CD4-positive, alpha-beta T cell treated with Interleukin-4 for 4 hours (primary cell): ENCODE results near the gene MRPS18A.
"Not testable (repeated sequence)": the region's sequence is repeated elsewhere in the genome, so short reads cannot be mapped to it uniquely, and the experiment has no call there.

Experiments used
- DNase-seq: peaks from one replicate; pipeline ENCODE4 v3.0.0-alpha.2; 2020

Gene MRPS18A

DNA sequence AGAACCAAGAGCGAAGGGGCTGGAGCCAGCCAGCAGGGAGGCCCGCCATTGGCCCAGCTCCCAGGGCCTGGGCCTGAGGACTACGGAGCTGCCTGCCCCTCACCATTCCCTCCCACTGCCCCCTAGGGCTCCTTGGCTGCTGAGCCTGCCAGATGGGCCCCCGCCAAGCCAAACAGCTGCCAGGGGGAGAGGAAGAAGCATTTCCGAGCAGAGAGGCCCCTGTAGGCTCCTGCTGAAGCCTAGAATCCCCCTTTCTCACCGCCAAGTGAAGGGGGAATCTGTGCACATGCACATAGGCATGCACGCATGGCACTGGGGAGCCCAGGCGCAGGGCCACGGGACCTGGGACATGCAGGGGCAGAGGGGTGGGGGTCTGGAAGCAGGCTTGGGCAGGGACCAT is 28.5 kb upstream of the MRPS18A start:
- no peak for DNase-seq

DNA sequence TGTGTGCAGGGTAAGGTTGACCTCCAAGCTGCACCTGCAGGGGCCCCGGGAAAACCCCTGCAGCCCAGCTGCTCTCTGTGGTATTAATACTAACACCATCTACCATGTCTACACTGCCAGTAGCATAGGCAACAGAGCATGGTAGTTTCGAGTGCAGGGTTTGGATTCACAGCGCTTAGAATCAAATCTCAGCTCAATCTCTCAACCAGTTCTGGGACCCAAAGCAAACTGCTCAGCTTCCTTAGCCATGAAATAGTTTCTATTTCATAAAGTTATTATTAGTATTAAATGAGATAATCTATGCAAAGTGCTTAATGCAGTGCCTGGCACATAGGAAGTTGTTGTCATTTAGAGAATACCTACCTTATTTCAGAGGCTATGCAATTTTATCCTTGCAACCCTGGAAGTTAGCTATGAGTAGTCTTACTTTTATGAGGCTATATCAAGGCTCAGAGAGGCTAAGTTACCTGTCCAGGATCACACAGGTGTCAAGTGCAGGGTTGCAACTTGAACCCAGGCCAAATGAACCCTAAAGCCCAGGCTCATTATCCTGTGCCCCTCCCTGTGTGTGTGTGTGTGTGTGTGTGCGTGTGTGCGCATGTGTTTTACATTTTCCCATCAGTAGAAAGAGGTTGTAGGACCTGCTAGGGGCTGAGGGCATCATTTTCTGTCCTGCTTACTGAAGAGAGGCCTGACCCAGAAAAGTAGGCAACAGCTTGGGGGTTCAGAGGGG is 27.6 kb upstream of the MRPS18A start:
- DNase-seq: no peak

DNA sequence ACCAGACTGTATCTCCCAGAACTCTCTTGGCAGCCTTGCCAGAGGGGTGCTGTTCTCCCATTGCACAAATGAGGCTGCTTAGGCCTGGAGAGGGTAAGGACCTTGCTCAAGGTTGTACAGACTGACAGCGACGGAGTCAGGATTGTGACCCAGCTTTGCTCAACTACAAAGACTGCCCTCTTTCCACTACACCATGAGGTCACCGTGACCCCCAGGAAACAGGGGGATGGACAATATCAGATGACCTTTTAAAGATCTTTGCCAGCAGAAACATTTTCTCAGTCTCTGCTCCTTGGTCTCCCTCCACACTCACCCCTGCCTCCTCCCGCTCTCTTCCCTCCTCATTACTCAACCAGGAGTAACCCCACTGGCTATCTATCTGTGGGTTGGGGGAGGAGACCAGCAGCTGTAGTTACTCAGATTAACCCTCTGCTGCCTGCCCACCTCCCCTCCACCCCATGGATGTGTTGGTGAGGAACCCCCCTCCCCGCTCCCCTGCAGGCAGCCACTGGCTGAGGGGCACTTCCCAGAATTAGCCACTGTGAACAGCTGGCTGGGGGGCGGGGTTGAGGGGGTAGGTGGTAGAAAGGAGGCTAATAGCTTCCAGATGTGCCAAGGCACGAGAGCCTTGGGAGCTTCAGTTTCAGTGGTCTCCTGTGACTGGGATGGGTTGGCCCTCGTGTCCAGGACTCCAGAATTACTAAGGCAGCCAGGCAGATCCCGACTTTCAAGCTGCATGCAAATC is 26.9 kb upstream of the MRPS18A start:
- DNase-seq: no peak

DNA sequence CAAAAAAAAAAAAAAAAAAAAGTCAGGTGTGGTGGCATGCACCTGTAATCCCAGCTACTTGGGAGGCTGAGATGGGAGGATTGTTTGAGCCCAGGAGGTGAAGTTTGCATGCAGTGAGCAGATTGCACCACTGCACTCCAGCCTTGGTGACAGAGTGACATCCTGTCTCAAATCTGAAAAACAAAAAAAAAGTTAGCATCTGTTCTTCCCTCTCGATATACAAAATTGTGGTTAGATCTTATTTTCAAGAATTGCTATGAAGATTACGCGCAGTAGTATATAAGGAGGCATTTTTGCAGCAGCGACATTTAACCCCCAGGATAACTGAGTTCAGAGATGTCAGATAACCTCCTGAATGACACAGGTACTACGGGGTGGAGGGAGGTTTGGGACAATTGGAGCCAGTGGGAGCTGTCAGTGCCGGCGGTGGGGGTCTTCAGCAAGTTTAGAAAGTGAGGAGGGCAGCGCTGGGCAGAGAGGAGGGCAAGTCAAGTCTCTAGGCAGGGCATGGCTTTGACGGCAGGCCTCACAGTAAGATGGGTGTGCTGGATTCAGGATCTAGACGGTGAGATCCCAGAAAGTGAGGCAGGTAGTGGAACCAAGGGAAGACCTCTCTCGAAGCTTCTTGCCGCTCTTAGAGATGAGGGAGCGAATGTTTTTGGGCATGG is 26.2 kb upstream of the MRPS18A start:
- DNase-seq: no peak

DNA sequence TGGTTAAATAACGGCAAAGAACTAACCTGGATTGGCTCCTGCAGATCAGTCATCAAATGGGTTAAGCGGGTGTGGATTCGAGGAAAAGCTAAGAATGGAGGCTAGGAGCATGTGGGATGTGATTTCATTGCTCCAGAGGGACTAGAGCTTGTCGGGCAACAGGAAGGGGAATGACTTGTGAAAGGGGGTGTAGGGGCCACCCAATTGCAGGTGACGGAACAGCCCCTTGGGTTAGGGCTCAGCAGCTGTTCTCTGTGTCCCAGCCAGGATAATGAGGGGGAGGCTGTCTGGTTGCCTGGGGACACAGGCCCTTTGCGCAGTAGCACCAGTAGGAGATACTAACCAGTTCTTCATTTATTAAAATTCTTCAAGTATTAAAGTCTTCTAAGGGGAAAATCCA is 25.0 kb upstream of the MRPS18A start:
- no peak for DNase-seq

DNA sequence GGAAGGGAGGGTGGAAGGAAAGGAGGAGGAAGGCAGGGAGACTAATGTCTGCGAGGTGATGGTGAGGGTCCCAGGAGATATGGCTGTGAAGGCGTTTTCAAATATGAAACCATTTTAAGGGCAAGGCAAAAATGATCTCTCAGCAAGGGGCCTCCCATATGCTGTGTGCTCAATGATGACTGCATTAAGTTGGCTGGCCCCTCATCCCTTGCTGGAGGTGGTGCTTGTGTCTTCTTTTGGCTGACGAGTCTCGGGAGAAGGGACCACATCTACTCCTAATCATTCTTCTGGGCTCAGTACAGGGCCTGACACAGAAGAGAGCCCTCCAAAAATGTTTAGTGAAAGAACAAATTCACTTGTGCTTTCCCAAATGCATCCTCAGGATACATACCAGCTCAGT is 23.0 kb upstream of the MRPS18A start:
- DNase-seq: no peak

DNA sequence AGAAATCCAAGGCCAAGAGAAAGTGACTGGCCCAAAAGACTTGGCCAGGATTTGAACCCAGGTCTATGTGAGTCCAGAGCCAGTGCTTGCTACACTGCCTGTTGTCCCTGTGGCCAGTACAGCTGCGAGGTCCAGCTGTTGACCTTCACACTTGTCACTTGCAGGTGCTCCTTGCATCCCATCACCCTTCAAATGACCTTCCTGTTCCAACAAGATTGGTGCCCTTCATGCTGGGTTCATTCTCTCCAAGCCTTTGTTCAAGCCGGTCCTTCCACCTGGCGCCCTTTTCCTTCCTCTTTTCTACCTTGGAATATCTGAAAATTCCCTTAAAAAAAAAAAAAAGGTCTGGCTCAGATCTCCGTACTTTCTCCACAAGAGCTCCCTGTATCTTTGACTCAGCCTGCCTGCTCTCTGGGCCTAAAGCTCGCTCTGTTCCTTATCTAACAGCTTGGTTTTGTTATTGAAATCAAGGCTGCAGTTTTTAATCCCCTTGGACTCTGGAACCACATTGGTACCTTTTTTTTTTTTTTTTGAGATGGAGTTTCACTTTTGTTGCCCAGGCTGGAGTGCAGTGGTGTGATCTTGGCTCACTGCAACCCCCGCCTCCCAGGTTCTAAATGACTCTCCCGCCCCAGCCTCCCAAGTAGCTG is 22.2 kb upstream of the MRPS18A start:
- no peak for DNase-seq

DNA sequence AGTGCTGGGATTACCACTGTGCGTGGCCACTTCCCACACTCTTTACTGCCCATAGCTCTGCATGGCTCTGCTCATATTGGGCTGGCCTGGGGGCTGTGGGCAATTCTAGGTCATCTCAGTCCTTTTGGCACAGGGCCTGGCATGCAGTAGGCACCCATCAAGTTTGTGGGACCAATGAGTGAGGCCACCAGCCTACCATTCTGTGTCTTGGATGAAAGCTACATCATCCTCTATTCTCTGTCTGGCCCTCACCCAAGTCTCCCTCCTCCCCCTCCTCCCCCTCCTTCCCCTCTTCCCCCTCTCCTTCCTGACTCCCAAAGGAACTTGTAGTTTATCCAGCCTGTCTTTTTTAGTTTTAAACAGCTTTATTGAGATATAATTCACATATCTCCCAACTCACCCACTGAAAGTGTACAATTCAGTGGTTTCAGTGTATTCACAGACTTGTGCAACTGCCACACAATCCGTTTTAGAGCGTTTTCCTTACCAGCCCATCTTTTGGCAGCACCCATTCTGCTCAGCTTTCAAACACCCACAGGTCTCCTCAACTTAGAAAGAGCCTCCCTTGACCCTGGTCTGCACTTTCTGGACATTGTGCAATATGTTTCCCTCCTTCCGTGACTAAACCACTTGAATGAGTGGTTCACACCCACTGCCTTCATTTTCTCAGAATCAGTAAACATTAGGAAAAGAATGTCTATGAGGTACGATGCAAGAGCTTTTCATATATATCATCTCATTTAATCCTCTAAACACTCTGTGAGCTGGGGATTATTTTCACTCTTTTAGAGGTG is 21.5 kb upstream of the MRPS18A start:
- DNase-seq: no peak

DNA sequence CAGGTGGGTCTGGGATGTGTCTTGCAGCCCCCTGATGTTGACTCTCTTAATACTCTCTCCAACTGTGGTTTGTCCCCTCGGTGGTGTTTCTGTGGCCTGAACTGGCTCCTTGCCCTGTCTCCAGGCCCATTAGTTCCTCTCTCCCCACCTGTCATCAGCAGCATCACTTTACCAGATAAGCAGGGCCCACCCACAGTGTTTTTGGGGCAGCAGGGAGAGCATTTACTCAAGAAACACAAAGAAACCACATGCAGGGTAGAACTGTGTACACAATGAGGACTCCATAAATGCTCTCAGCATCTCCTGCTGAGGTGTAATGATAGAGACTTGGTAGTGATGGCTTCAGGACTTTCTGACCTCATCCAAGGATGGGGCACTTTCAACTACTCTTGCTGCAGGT is 20.2 kb upstream of the MRPS18A start:
- DNase-seq: no peak

DNA sequence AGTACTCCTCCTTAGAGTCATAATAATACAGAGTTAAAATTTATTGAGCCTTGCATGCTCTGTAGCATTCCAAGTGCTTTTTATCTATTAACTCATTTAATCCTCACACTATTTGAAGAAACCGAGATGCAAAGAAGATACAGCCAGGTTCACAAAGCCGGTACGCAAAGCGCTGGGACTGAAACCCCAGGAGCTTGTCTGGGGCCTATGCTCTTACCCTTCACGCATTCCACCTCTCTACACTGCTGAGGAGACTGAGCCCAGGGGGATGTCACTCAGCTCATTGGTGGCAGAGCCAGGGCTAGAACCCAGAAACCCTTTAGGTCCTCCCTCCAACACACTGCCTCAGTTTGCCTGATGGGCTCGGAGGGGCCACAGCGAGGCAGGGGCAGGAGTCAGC is 19.7 kb upstream of the MRPS18A start:
- no peak for DNase-seq

DNA sequence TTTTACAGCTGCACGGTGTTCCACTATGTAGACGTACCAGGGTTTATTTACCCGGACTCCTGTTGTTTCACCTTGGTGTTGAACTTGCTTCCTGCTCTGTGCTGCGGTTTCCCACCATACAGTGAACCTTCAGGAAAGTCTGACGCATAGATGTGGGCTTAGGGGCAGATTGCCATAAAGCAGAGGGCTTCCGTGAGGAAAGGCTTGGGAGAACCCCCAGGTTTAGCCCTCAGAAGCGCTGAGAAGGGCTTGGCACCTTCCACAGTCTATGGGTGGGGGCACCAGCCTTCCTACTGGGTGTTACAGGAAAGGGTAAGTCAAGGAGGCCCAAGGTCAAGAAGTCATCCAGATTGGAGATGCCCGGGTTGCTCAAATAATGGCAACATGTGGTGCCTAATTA is 19.2 kb upstream of the MRPS18A start:
- no peak for DNase-seq

DNA sequence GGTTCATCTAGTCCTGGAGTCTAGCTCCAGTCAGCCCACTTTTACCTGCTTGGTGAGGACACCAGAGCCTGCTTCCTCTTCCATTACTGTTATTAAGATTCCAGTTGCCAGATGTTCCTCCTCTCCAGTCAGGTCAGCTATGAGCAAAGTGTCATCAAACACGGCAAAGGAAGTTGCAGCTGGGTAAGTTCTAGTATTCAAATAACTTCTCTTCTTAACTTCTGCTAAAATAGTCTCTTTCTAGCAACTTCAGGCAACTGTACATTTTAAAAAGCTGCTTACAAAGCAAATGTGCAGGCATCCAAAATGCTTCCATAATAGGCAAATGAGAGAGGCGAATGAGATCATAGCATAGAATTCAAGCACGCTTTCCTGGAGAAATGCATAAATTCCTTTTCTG is 18.4 kb upstream of the MRPS18A start:
- no peak for DNase-seq

DNA sequence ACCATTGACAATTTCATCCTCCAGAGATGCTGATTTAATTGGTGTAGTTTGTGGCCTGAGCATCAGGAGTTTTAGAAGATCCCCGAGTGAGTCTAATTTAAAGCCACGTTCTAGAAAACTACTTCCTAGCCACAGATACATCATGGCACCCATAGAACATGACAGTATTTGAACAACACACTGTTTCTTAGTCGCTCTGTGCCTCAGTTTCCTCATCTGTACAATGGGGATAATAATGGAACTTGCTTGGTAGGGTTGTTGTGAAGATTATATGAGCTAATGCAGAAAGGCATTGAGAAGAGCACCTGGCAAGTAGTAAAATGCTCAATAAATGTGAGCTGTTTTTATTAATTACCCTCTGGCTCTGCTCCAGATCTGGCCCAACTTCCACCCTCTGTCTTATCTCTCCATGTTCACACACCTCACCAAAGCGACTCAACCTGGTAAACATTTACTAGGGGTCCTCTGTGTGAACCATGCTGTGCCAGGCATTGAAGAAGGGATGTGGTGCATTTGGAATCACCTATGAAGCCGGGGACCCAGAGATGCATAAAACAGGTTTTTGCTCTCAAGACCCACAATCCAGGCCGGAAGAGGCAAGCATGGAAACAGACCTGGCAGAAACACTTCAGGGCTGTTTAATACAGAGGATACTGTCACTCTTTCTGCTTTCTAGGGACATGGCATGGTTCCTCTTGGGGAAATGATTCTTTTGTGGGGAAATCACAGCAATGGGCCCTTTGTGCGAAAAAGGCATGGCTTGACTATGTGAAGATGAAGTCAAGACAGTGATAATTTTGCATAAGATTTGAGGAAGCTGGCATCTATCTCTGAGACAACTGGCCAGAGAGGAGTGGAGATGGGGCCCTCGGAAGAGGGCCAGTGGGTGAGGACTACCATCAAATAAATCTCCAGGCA is 16.2 kb upstream of the MRPS18A start:
- no peak for DNase-seq

DNA sequence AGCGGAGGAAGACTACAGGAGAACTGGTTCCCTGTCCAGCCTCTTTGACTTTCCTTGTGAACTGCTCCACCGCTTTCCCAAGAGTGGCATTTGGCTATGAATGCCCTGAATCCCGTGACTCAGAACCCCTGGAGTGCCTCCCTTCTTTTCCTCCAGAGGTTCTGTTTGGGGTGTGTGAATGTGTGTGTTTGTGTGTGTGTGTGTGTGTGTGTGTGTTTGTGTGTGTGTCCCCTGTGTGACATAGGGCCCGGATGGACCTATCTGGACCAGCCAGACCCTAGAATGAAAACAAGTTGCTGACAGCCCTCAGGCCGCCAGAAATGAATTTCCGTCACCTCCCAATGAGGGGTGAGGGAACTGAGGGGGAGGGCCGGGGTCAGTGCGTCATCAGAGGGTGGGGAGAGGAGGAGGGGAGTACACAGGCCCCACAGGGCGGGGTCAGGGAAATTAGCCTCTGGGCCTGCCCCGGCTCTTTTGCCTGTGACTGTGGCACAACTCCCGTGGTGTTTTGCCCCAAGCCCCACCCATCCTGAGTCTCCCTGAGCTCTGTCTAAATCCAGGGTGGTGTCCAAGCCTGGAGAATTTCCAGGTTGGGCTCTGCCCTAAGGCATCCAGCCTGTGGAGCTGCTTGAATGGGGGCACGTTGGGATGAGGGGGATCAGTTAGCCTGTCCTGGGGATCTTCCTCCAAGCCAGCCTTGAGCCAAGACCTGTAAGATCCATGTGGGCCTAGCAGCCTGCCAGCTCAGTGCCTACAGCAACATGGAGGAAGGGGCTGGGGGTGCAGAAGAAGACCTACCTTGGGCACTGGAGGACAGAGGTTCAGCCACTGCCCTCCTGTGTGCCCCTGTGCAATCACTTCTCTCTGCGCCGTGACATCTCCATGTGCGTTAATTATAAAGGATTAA is 15.2 kb upstream of the MRPS18A start:
- DNase-seq: no peak

DNA sequence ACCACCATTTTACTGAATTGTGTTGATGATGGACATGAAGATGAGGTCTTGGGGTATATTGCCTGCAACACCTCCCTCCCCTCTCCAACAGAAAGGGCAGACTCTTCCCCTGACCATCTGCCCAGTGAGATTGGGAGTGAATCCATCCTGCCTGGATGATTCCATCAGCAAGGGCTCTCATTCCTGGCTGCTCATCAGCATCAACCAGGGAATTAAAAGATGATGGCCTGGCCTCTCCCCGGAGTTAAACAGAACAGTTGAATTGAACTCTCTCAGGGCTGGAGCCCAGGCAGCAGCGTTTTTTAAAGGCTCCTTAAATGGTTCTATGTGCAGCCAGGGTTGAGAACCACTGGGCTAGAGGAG is 14.6 kb upstream of the MRPS18A start:
- no peak for DNase-seq

DNA sequence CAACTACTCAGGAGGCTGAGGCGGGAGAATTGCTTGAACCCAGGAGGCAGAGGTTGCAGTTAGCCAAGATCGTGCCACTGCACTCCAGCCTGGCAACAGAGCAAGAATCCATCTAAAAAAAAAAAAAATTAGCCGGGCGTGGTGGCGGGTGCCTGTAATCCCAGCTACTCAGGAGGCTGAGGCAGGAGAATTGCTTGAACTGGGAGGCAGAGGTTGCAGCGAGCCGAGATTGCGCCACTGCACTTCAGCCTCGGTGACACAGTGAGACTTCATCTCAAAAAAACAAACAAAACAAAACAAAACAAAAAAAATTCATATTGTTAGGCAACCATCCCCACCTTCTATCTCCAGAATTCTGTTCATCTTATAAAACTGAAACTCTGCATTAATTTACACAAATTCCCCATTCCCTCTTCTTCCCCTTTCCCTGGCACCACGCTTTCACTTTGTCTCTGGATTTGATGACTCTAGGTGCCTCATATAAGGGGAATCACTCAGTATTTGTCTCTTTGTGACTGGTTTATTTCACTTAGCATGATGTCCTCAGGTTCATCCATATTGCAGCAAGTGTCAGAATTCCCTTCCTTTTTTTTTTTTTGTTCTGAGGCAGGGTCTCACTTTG is 13.5 kb upstream of the MRPS18A start:
- DNase-seq: not testable (repeated sequence)

DNA sequence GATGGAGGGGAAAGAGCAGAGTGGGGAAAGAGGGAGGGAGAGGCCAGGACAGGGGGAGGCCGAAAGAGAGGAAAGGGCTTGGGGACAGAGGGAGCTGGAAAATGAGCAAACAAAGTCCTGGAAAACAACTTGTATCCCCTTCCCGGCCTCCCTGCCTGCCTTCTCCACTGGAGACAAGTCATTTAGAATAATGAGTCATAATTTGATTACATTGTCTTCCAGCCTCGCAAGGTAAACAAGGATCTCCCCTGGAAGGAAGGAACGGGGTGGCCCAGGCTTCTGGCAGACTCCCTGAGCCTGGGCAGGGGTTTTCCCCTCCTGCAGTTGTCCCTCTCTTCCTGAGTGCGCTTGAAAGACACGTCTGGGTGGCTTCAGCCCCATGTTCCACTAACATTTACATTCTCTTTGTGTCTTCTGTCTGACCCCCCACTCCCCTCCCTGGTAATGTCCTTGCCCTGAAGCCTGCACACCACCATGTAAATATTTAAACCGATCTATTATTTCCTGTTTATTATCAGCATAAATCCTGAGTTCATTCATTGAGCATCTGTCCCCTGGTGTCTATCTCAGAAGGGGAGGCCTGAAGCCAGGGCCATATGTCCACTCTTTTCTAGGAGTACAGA is 12.1 kb upstream of the MRPS18A start:
- no peak for DNase-seq

DNA sequence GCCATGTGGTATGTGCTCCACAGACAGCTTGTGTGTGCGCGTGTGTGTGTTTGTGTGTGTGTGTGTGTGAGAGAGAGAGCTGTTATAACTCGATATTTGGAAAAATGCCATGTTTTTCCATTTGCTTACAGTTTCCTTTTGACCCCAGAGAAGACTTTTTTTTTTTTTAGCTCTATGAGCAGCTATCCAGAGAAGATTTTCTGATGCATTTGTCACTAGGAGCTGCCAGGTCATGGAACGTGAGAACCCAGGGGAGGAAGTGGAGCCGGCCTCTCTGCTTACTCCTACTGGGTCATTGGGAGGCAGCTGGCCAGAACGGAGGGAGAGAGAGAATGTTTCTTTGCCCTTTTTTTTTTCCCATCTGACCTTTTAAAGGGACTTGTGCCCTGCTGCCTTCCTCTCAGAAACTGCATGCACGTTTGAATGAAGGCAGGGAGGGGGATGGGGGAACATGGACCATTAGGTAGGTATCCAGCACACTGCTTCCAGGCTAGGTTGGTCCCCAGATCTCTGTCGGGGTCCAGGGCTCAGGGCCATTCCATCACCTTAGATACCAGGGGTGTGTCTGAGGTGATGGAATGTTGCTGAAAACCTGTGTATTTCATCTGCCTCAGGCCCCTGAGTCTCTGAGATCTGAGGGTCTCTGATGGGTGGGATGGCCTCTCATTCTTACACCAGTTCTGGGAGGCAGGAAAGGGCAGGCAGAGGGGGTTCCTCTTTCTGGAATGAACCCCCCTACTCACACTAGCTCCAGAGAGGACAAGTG is 11.2 kb upstream of the MRPS18A start:
- no peak for DNase-seq

DNA sequence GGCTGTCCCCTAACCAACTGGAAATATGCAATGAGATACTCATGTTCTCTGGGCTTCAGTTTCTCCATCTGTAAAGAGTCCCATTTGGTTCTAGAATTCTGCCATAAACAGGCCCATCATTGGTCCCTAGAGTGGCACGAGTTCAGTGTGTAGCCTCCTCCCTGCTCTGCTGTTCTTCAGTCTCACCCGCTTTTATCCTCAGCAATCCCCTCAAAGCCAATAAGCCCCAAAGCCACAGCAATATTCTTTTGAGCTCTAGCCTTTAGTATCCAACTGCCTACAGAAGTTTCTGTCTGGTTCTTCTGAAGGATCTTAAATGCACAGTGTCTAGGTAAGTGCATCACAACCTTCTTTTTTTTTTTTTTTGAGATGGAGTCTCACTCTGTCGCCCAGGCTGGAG is 9.8 kb upstream of the MRPS18A start:
- DNase-seq: no peak
